ENCODE measurements around the gene MGAT5.

The MGAT5 gene

DNA sequence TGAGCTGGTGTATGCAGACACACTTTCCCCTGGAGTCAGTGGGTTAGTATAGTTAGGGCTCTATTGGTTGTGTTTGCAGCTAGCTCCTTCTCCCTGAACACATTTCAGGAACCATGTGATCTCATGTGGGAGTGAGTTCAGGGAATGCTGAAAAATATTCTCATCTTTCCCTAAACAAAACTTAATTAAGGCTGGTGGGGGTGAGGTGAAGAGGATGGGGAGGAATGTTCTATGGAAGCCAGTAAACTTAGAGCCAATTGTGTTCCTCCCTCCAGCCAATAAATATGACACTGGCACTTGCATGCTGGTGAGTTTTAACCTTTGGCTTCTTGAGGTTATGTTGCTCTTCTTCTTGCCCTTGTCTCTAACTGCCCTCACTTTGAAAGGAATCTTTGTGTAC, 952 bp downstream of the MGAT5 start:
- DNase-seq (ENCODE audit: low read depth in 2 of 2) = no peak

DNA sequence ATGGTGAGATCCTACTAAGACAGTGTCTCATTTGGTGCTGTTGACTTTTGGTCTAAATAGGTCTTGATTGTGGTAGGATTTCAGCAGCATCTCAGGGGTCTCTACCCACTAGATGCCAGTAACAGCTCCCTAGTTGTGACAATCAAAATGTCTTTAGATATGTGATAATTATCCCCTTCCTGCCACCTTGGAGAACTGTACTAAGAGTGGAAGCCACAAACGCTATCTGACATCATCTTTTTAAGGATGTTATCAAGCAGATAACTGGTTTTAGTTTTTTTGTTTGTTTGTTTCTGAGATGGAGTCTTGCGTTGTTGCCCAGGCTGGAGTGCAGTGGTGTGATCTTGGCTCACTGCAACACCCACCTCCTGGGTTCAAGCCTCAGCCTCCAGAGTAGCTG, 3.1 kb downstream of the MGAT5 start:
- no peak for DNase-seq (ENCODE audit: low read depth in 2 of 2)

DNA sequence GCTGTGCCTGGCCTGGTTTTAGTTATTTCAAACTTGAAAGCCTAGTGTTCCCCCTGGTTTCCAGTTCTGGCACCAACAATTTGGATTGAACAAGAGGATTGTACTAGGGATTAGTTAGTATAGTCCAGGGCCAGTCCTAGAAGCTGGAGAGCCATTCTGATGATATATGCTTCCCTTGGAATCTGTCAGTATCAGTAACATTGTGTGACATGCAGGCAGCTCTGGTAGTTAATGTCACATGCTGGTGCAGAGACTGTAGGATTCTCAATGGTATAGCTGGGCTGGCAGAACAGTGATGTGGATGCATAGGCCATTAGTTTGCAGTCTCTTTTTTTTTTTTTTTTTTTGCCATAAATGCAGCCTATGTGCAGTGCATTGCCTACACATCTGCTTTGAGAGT, 3.6 kb downstream of the MGAT5 start:
- no peak for DNase-seq (ENCODE audit: low read depth in 2 of 2)

DNA sequence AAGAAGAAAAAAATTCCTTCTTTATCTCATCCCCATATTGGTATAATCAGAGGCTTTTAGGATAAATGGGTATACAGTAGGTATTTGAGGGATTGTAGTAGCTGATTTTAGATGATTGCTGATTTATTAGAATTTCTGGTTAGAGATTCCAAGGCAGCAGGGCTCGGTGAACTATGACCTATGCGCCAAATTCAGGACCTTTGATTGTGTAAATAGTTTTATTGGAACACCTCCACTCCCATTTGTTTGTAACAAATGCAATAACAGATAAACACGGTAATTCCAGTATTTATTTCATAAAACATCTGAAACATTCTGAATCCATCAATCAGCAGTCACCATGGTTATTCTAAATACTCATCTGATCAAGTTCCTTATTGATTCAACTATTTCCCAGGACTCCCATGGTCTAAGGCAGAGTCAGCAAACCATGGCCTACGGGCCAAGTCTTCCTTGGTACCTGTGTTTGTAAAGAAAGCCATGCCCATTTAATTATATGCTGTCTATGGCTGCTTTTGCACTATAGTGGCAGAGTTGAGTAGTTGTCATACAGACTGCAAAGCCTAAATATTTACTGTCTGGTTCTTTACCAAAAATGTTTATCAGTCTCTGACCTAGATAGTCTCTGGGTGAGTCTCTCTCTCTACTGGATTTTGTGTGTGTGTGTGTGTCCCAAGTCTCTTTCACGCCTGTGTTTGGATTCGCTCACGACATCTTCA, 4.3 kb downstream of the MGAT5 start:
- no peak for DNase-seq (ENCODE audit: low read depth in 2 of 2)

DNA sequence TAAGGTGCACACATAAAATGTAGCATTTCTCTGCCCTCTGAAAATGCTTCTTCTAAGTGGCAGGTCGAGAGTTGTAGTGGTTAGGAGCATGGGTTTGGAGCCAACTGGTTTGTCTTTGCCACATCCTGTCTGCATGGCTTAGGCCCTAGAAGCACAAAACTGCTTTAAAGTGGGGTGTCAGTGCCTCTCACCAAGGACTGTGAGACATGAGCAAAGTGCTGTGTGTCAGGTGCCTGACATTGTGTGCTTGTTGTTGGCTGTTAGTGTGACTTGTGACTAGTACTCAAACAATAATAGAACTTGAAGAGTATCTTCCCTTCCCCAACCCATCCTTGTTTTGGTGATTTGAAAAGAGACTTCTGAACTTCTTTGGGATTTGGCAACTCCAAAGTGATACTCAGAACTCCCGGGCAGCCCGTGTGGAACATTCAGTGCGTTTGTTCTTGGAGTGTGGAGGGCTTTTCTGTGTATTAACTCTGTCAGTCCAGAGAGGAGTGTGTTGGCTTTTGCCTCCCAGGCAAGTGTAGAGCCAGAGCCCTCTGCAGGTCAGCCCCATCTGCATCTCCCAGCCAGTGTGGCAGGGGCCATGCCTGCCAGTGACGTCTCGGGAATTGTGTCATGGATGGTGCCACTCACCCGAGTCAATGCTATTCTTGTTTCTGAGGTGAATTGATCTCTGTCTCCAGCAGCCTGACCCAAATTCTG, 5.0 kb downstream of the MGAT5 start:
- DNase-seq (ENCODE audit: low read depth in 2 of 2) = no peak

DNA sequence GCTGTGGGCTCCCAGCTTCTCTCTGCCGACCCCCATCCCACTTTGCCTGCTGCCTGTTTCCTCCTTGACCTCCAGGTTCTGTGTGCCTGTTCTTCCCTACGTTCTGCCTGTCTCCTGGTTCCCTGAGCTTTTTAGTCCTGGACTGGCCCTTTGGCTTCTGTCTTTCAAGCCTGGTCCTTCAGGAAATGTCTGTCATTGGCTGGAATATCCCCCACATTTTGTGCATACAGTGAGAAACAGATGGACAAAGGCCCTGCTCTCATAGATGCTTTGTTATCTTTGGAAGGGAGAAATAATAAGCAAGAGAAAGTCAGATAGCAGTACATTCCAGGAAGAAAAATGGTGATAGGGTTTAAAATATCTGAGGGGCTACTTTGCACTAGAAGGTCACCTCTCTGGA, 5.7 kb downstream of the MGAT5 start:
- no peak for DNase-seq (ENCODE audit: low read depth in 2 of 2)

DNA sequence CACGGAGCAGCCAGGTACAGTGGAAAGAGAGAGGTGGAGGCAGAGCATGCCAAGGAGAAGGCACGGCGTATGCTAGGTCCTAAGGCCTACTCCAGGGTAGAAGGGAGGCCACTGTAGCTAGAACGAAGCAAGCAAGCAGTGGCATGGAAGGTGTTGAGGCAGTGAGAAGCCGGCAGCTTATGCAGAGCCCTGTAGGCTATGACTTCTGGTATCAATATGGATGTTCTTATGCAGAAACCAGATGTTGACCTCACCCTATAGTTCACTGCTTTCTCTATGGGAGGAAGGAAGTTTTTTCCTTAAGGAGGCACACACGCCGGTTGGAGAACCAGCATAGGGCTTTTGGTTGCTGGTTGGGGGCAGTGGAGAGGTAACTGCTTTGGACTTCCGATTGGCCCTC, 6.1 kb downstream of the MGAT5 start:
- DNase-seq (ENCODE audit: low read depth in 2 of 2) = no peak

DNA sequence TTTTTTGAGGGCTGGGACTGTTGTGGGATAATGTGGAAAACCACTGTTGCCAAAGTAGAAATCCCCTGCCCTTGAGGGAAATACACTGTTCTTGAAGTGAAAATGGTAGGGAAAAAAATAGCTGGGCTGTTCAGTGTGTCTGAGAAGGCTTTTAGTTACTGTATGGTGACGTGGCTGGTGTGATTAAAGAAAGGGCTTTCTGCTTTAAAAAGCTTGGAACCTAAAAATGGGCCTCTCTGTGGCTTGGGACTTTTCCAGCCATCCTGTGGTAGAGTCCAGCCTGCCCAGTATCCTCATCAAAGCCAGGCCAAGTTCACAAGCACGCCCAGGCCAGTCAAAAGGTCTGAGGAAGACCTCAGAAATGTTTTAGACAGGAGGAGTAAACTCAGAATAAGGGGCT, 6.8 kb downstream of the MGAT5 start:
- no peak for DNase-seq (ENCODE audit: low read depth in 2 of 2)

DNA sequence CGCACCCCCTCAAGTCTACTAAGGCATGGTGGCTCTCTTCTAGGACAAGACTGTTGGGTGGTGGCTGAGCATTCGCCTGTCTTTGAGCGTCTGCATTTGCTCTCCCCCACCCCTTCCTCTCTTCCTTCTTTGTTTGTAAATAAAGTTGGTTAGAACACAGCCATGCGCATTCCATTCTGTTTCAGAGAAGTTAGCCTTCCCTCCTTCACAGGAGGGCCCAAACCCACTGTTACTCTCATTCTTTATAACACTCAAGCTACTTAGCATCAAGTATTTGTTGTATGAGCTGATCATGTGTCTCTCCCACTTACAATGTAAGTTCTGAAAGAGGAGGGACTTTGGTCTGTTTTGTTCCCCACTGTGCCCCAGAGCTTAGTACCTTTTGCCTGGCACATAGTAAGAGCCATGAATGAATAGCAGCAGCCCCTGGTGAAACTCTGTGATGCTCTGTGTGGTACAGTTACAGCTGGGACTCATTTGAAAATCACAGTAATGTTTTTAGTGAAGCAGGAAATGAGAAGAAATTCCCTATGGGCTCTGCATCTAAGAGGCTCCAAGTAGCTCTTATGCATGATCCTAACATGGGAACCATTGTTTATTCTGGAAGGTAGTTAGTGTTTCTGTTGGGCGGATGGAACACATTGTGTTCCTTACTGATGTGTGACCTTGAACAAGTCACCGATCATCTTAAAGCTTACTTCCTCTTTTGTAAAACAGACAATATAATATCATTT, 7.7 kb downstream of the MGAT5 start:
- no peak for DNase-seq (ENCODE audit: low read depth in 2 of 2)

DNA sequence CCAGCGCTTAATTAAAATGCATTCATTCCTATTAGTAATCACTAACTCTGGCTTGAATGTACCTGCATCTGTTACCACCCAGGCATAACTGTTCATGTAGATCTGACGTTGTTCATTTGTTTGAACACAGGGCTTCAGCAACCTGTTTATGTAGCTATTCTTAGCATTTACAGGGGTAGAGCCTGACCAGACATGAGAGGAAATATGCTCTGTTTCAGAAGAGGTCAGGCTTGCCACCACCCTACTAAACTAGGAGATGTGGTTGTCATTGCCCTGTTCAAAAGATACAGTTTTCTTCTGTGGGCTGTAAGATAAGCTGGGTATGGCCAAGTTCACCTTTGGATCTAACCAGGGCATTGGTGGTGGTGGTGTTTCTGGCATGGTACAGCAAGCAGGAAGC, 8.8 kb downstream of the MGAT5 start:
- no peak for DNase-seq (ENCODE audit: low read depth in 2 of 2)

DNA sequence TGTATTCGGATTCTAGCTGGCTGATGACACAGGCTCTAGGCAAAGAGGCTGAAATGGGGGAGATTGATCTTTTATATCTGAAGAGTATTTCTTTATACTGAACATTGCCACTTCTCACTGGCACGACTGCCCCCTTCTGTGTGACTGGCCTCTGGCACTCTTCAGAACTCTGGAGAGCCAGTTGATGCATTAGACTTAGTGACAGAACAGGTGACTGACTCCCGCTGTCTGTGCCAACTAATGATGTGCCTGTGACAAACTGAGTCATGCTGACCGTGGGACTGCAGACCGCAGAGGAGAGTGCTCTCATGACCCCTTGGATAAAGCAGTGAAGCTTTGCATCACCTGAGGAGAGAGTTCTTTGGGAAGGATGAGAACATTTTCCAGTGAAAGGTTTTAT, 14.4 kb downstream of the MGAT5 start:
- no peak for DNase-seq (ENCODE audit: low read depth in 2 of 2)

DNA sequence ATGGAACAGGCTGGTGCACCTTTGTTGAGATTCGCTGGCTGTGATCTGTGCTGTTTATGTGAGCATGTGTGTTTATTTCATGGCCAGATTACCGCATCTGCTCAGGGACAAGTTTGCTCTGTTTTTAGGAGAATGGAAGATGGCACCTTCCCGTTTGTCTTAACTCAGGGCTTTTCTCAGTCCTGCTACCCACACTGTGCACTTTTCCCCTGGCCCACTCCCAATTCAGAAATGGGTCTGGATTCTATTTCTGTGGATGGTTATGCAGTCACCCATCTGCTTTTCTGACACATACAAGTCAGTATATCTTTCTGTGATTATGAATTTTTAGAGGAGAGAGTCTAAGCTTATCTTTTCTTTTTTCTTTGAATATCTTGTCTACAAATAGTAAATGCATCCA, 15.4 kb downstream of the MGAT5 start:
- DNase-seq (ENCODE audit: low read depth in 2 of 2) = no peak

DNA sequence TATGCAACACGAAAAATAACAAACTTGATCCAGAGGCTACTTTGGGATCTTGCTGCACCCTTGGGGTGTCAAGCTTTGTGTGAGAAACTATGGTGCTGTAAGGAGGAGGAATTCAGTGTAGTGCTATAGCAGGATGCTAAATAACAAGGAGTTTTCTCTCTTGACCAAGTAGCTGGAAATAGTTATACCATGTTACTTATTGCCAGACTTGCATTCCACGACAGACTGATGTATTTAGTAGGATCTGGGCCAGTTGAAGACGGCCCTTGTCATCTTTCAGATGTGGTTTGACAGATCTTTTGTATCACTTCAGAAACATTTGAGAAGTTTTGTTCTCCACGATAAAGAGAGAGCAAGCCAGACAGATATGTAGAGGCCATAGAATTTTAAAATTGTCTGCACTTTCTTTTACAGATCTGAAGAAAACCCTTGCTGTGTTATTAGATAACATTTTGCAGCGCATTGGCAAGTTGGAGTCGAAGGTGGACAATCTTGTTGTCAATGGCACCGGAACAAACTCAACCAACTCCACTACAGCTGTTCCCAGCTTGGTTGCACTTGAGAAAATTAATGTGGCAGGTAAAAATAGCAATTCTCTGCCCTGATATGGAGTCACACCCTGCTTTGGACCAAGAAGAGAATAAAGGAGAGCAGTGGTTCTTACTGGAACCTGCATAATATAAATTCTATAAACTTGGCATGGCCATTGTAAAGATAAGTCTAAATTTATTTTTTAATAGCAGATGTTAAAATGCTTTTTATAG, 16.3 kb downstream of the MGAT5 start:
- no peak for DNase-seq (ENCODE audit: low read depth in 2 of 2)

DNA sequence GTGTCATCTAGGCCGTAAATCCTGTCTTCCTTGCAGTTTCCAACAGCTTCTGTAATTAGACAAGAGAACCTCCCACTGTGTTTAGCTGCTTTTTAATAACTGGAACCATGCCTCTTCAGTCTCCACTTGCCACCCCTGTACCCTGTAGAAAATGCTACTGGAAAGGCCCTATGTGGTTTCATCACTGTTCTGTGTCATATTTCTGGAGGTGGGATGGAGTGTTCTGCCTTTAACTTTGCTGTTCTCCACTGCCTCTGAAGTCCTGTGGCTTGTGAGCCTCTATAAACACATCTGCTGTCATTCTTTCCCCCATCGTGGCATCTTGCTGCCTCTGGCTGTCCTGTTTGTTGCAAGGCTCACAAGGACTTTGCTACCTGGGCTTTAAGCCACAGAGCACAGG, 17.9 kb downstream of the MGAT5 start:
- DNase-seq (ENCODE audit: low read depth in 2 of 2) = no peak

DNA sequence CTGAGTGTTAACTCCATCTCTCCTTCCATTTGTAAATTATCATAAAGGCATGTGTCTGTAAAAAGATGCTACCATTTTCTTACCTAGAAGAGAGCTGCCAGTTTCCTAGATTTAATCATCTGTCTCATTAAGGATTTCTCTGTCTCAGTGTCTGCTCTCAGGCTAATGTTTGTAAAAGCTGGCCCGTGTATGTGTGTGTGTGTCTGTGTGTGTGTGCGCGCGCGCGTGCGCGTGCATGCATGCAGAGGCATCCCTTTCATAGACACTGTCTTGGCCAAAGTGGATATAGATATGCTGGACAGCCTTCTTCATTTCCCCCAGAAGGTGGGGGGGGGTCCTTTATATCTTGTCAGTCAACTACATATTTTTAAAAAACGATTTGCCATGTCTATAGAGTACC, 18.9 kb downstream of the MGAT5 start:
- DNase-seq (ENCODE audit: low read depth in 2 of 2) = no peak

DNA sequence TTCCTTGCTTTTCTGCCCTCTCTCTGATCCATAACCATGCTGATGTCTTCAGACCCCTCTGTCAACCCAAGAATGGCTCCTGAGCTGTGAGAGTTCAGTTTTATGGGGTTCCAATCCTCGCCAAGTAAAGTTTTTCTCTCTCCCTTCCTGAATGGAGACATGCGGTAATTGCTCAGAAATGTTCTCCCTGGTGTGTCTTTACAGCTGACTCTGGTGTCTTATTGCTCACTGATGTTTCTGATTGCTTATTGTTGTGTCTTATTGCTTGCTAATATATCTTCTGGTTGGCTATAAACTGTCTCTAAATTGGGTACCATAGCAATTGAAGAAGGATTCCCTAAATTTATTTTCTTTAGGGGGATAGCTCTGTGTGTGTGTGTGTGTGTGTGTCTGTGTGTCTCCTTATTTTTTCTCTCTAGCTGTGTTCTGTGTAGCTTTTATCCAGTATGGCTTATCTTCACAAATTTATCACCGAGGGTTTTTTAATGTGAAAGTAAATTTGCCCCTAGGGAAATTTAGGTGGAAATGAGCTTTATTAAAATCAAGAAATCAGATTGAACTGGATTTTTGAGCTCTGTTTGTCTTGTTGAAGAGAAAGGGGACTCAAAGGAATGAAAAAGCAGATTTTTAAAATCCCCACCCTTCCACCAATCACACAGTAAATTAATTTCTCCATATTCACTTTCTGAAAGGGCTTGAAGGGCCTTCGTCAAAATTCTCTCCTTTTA, 19.5 kb downstream of the MGAT5 start:
- DNase-seq (ENCODE audit: low read depth in 2 of 2) = no peak

DNA sequence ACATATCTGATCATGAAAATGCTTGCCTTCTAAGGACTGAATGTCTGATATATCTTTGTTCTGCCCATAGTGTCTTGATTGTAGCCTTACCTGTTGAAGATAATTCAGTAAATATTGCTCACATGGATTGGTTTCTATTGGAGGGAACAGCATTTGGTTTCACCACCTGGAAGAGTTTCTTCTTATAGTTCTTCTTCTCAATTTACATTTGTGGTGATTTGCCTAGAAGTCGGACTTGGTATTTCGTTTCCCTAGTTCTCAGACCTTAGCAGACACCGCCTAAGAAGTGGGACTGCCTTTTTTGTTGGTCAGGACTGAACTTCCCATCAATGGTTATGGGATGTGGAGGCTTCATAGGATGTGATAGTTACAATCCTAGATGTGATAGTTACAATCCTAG, 20.2 kb downstream of the MGAT5 start:
- no peak for DNase-seq (ENCODE audit: low read depth in 2 of 2)

DNA sequence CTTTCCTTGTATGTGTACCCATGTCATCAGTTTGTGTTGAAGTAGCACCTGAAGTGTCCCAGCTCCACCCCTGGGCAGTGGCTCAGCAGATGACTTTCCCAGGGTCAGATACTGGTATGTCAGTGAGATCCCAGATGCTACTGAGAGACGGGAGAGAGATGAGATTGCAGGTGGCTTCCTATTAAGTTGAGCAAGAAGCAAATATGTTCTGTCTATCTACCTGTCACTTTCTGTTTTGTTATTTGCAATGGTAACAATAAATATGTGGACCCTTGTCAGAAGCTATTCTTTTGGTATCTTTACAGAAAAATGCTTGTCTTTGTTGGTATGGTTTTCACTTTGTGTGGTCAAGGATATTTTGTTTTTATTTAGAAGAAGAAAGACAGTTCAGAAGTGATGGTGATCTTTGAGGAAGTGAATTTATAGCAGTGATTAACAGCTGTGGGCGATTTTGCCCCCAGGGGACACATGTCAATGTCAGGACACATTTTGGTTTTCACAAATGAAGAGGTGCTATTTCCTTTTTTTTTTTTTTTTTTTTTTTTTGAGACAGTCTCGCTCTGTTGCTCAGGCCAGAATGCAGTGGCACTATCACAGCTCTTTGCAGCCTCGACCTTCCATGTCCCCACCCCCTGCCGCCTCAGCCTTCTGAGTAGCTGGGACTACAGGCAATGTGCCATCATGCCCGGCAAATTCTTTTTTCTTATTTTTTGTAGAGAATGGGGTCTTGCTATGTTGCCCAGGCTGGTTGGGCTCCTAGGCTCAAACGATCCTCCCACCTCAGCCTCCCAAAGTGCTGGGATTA, 21.4 kb downstream of the MGAT5 start:
- no peak for DNase-seq (ENCODE audit: low read depth in 2 of 2)

DNA sequence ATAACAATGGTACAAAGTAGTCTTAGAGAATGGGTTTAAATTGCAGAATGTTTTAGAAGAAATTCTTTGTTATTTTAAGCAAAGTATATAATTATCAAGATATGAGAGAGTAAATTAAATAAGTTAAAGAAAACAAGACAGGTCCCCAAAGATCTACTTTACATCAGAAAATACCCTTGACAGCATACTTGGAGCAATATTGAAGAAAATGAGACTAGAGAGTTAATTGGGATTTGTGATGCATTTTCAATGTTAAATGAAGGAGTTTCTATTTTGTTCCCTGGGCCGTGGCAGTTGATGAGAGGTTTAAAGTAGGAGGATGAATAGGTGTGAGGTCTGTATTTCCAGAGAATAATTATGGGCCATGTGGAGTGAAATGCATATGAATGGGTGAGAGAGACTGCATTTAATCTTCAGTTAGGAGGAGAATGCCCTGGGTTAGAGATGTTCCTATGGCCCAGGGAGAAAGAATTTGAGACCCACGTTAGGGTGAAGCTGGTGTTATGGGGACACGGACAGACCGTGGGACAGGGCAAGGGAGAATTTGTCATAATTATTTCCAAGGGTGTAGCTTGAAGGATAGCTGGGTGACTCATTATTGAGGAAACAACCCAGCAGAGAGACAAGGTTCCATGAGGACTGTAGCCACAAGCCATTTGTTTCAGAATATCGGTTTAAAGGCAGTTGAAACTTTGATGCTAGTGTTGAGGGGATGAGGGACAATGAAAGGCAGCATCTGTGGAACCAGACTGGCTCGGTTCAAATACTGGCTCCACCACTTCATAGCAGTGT, 22.7 kb downstream of the MGAT5 start:
- DNase-seq (ENCODE audit: low read depth in 2 of 2) = no peak

DNA sequence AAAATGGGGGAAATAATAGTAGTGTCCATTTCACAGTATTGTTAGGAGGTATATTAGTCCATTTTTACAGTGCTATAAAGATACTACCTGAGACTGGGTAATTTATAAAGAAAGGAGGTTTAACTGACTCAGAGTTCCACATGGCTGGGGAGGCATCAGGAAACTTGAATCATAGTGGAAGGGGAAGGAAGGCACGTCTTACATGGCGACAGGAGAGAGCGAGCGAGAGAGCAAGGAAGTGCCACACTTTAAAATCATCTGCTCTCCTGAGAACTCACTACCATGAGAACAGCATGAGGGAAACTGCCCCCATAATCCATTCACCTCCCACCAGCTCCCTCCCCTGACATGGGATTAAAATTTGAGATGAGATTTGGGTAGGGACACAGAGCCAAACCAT, 23.4 kb downstream of the MGAT5 start:
- DNase-seq (ENCODE audit: low read depth in 2 of 2) = no peak
